Retinal pigment epithelial cell (primary cell): Measurements from ENCODE around the gene CHIA.

ENCODE experiments used
- DNase-seq: peaks from one replicate; pipeline ENCODE4 v3.0.0-alpha.2; 2010; ENCODE audit warnings: low read depth
- H3K4me3 ChIP-seq: 2 replicates; pipeline ENCODE4 v1.5.1; 2011; ENCODE audit warnings: mild to moderate bottlenecking, low read length, control low read depth, moderate library complexity
- TF ChIP-seq, protein P1 (sequence below): conservative IDR thresholded peaks from 2 replicates; pipeline ENCODE4 v1.5.1; 2011; ENCODE audit warnings: low read depth, low read length, control low read depth, inconsistent platforms

Gene CHIA

GRCh38 chr1:111361761-111362160 lies 71.1 kb downstream of the CHIA start:
- DNase-seq: no peak
- H3K4me3 ChIP-seq: no peak overlapping the region
- TF ChIP-seq, protein P1, sequence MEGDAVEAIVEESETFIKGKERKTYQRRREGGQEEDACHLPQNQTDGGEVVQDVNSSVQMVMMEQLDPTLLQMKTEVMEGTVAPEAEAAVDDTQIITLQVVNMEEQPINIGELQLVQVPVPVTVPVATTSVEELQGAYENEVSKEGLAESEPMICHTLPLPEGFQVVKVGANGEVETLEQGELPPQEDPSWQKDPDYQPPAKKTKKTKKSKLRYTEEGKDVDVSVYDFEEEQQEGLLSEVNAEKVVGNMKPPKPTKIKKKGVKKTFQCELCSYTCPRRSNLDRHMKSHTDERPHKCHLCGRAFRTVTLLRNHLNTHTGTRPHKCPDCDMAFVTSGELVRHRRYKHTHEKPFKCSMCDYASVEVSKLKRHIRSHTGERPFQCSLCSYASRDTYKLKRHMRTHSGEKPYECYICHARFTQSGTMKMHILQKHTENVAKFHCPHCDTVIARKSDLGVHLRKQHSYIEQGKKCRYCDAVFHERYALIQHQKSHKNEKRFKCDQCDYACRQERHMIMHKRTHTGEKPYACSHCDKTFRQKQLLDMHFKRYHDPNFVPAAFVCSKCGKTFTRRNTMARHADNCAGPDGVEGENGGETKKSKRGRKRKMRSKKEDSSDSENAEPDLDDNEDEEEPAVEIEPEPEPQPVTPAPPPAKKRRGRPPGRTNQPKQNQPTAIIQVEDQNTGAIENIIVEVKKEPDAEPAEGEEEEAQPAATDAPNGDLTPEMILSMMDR: no peak

- H3K4me3 ChIP-seq: no peak overlapping the region
- DNase-seq: no peak
- TF ChIP-seq, protein P1: no peak
Measured at GRCh38 chr1:111364690-111365089, 74.0 kb downstream of the CHIA start.

- TF ChIP-seq, protein P1: no peak
- DNase-seq: no peak
Measured at GRCh38 chr1:111366256-111366655, 75.6 kb downstream of the CHIA start.

DNA sequence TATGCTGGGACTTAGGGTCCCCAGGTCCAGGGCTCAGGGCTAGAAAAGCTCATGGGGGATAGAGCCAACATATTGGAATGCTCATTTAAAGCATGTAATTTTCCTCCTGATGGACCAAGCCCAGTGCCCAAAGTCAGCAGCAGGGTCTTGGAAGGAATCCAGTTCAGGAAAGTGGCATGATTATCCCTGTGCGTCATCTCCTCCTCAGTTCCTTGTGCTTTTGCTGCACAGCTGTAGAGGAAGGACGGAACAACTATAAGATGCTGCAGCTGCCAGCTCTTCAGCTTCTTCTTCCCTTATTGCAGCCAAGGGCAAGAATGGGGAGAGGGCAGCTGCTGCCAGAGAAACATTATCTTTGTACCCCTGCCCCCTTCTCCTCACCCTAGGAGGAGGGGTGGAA lies 78.5 kb downstream of the CHIA start:
- no peak for DNase-seq
- TF ChIP-seq, protein P1: no peak
- H3K4me3 ChIP-seq: no peak overlapping the region

More at GRCh38 chr1:111366256-111366655, 75.6 kb downstream of the CHIA start:
- H3K4me3 ChIP-seq: no peak overlapping the region

GRCh38 chr1:111369645-111370044 lies 79.0 kb downstream of the CHIA start:
- no peak for DNase-seq
- TF ChIP-seq, protein P1: no peak
- no peak overlapping the region for H3K4me3 ChIP-seq
